GM13977 (cell line): ENCODE measurements around the gene PXYLP1.
A peak's percentile ranks its signal among the peaks of the same experiment; 100 is the strongest.

Source experiments
- DNase-seq: peaks from one replicate; pipeline ENCODE4 v3.0.0; 2012; ENCODE audit warnings: low spot score
- in situ Hi-C: fragments of 300-500 bp; cut with MboI; formaldehyde crosslinking; loops from one replicate; pipeline ENCODE4 v1.12.0; 2022; ENCODE audit warnings: low sequenced_read_pairs, low pct_unique_long_range_greater_than_20kb, mixed read lengths, inconsistent platforms; ENCODE audit not compliant: unreplicated experiment
- TF ChIP-seq, protein P1 (sequence below): IDR thresholded peaks from 2 replicates; pipeline ENCODE4 v1.5.1; 2012; ENCODE audit warnings: mild to moderate bottlenecking, control low read depth; ENCODE audit not compliant: insufficient read depth; ENCODE audit errors: extremely low read depth, missing control alignments

PXYLP1 gene

DNA sequence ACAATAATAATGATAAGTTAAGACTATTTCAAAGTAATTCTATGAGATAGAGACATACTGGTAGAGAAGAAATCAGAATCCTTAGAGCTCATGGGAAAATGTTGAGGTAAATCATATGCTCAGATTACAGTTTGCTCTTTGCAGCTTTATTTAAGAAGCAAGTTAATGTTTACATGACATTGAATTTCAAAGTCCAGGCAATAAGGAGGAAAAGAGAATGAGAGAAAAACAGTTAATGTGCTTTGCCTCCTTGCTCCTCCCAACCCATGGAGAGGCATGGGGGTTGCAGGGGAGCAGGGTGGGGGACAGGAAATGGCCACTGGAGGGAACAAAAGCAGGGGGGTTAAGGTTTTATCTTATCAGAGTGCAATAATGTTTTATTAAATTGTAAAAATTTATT is 94.5 kb downstream of the PXYLP1 start:
- TF ChIP-seq, protein P1, sequence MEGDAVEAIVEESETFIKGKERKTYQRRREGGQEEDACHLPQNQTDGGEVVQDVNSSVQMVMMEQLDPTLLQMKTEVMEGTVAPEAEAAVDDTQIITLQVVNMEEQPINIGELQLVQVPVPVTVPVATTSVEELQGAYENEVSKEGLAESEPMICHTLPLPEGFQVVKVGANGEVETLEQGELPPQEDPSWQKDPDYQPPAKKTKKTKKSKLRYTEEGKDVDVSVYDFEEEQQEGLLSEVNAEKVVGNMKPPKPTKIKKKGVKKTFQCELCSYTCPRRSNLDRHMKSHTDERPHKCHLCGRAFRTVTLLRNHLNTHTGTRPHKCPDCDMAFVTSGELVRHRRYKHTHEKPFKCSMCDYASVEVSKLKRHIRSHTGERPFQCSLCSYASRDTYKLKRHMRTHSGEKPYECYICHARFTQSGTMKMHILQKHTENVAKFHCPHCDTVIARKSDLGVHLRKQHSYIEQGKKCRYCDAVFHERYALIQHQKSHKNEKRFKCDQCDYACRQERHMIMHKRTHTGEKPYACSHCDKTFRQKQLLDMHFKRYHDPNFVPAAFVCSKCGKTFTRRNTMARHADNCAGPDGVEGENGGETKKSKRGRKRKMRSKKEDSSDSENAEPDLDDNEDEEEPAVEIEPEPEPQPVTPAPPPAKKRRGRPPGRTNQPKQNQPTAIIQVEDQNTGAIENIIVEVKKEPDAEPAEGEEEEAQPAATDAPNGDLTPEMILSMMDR, result no peak
- DNase-seq, result no peak
- in situ Hi-C loops, result no loop called here

DNA sequence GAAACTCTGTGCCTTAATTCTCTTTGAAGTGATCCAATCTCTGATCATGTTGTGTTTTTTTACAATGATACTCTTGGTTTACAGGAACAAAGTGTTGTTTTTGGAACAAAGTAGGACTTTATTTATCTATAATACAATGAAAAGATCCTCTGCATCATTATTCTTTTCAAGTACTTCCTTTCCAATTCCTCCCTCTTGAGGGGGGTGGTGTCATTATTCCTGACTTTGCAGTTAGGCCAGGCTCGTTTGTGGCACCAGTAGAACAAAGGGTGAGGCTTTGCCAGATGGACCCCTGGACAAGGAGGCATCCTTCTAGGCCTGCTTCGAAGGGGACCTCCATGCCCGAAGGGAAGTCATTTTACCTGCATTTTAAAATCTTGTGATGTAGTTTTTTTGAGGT is 95.0 kb downstream of the PXYLP1 start:
- DNase-seq, result no peak
- in situ Hi-C loops, result no loop called here
- TF ChIP-seq, protein P1, result no peak

DNA sequence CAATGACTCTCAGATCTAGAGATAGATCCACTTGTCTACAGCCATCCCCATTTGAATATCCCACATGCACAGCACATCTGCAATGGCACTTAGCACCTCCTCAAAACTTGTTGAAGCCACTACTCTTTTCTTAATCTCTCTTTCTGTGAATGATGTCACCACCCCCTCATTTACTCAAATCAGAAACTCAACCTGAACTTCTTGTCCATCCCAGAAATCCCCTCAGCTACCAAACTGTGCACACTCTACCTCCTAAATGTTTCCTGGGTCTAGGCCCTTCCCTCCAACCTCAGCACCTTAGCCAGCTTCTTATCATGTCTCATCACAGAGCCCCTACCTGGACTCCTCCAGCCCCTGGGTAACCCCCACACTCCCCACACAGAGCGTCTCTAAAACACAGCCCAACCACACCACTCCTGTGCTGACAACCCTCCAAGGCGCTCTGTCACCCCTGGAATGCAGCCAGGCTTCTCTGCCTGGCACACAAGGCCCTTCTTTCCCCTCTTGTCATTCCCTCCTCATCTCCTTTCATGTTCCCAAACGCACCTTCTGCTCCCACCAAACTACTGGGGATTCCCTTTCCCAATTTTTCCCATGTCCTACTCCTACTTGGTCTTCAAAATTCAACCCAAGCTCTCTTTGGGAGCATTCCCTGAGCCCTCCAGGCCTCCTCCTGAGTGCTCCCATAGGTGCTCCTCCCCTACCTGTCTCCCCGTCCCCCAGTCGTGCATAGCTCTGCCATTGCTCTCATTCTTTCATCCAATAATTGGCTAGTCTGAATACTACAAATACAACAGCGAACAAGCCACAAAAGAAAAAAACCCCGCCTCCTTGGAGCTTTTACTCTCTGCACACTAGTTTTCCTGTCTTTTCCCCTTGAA is 96.9 kb downstream of the PXYLP1 start:
- peak; percentile 66 for DNase-seq
- in situ Hi-C loops, result no loop called here
- TF ChIP-seq, protein P1, result no peak

DNA sequence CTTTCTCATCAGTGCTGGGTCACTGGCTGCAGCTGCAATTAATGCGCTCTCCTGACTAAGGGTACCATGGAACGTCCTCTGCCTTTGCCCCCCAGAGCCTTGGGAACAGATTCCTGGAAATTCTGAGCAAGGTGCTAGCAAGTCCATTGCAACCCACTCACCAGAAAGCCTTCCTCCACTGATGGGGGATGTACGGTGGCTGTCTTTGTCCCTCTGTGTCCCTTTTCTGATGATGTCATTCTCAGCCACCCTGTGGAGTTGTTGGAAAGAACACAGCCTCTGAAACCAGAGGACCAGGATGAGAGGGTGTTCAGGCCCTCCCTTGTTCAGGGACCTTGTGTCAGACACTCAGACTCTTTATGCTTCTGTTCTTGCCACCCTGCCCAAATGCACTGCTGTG is 98.6 kb downstream of the PXYLP1 start:
- in situ Hi-C loops, result no loop called here
- DNase-seq, result no peak
- TF ChIP-seq, protein P1, result no peak

DNA sequence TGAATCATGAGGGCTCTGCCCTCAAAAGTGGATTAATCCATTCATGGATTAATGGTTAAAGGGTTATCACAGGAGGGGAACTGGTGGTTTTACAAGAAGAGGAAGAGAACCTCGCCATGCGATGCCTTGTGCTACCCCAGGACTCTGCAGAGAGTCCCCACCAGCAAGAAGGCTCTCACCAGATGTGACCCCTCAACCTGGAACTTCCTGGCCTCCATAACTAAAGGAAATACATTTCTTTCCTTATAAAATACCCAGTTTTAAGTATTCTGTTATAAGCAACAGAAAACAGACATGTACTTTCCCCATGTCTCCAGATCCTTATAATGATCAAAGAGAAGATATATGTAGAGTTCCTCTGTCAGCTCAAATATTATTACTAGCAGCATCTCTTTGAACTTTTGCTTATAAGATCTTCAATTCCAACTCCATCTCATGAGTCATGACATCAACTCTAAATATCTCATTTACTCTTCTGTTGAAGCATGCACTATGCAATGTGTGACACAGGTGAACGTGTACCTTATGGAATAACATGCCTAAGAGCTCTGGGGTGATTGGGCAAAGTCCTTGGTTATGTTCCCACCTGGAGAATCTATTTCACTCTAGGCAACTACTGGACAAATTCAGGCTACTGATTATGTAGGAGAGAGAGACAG is 99.2 kb downstream of the PXYLP1 start:
- no peak for DNase-seq
- in situ Hi-C loops, result no loop called here
- TF ChIP-seq, protein P1, result no peak

DNA sequence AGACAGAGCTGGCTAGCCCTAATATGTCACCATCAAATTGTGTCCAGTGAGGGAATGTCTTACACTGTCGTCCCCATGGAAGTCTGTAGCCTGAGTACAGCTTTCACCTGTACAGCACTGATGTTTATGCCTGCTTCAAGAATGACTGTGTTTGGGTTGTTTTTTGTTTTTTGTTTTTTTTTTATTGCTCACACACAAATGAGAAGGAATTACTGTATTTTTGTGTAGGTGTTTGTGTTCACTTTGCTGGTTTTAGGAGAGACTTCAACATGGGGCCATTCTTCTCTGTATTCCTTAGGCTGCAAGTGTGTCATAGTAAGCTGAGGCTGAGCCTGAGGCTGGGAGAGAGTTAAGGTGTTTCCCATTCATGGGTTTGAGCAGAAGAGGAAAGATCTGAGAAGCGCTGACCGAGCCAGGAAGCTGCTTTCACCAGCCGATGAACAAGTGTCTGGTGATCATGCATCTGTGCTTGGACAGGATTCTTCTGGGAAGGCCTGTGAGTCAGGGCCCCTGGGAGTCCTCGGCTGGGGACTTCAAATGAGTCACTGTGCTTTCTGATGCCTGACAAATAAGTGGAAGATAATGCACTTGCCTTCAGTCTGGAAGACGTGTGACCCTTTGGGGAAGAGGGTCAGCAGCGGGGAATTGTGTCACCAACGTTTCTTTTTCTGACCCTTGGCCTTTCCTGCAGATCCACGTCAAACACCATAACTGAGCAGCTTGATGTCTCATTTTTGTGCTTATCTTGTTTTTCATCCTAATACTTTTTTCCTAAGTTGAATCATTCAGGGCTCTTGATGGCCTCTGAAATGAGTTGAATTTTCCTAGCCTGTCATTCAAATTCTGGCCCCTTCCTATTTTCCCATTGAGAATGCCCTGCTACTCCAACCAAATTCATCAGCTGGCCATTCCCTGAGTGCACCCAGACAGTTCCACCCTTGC is 100.0 kb downstream of the PXYLP1 start:
- no peak for DNase-seq
- TF ChIP-seq, protein P1, result no peak
- in situ Hi-C loops, result no loop called here
